ENCODE measurements around the gene WSCD2.

The WSCD2 gene

GRCh38 chr12:108213871-108214445 is 84.9 kb downstream of the WSCD2 start:
- TF ChIP-seq CTCF (IDR thresholded peaks at IDR 0.05), result no peak

- TF ChIP-seq CTCF (IDR thresholded peaks at IDR 0.05), result no peak
These were observed 85.4 kb downstream of the WSCD2 start for GRCh38 chr12:108214486-108214885.

GRCh38 chr12:108215458-108215857 is 86.4 kb downstream of the WSCD2 start:
- TF ChIP-seq CTCF (IDR thresholded peaks at IDR 0.05), result no peak

GRCh38 chr12:108218921-108219320 is 89.8 kb downstream of the WSCD2 start:
- no peak for TF ChIP-seq CTCF (IDR thresholded peaks at IDR 0.05)

- no peak for TF ChIP-seq CTCF (IDR thresholded peaks at IDR 0.05)
These were observed 97.8 kb downstream of the WSCD2 start for GRCh38 chr12:108226866-108227265.

- TF ChIP-seq CTCF (IDR thresholded peaks at IDR 0.05), result no peak
These were observed 99.7 kb downstream of the WSCD2 start for GRCh38 chr12:108228746-108229145.

- TF ChIP-seq CTCF (IDR thresholded peaks at IDR 0.05), result no peak
These were observed 102.2 kb downstream of the WSCD2 start for GRCh38 chr12:108231109-108231905.
